Neural progenitor cell (in vitro differentiated cells): ENCODE results near the gene IFI44L. TPM values are rescaled to one million over a fixed set of nuclear protein-coding genes. Genes with fewer than 3 reads are reported as not detected.

ENCODE experiments used
- DNase-seq: peaks from one replicate; pipeline ENCODE4 v3.0.0-alpha.2; 2016; ENCODE audit warnings: low spot score
- H2AFZ ChIP-seq: fragments of 200-600 bp; sonication (generic); replicated peaks from 2 replicates; pipeline ENCODE4 v1.6.1; 2016; ENCODE audit warnings: antibody characterized with exemption
- H3F3A ChIP-seq: fragments of 200-600 bp; sonication (generic); 2 replicates; pipeline ENCODE4 v1.6.1; 2016; ENCODE audit warnings: antibody characterized with exemption, low read depth
- H3K27ac ChIP-seq: fragments of 200-600 bp; sonication (generic); 2 replicates; pipeline ENCODE4 v1.5.1; 2016; ENCODE audit warnings: mild to moderate bottlenecking
- H3K27me3 ChIP-seq: fragments of 200-600 bp; sonication (generic); 2 replicates; pipeline ENCODE4 v1.6.1; 2016; ENCODE audit warnings: mild to moderate bottlenecking, moderate library complexity
- H3K36me3 ChIP-seq: fragments of 200-600 bp; sonication (generic); 2 replicates; pipeline ENCODE4 v1.5.1; 2016
- H3K4me1 ChIP-seq: fragments of 200-600 bp; sonication (generic); 2 replicates; pipeline ENCODE4 v1.6.1; 2016; ENCODE audit warnings: mixed run types
- H3K4me2 ChIP-seq: fragments of 200-600 bp; sonication (generic); 2 replicates; pipeline ENCODE4 v1.6.1; 2016
- H3K4me3 ChIP-seq: fragments of 200-600 bp; sonication (generic); 2 replicates; pipeline ENCODE4 v1.5.1; 2016
- H3K79me2 ChIP-seq: fragments of 200-600 bp; sonication (generic); 2 replicates; pipeline ENCODE4 v1.6.1; 2016; ENCODE audit warnings: low read depth
- H3K9ac ChIP-seq: fragments of 200-600 bp; sonication (generic); 2 replicates; pipeline ENCODE4 v1.6.1; 2016
- H3K9me3 ChIP-seq: fragments of 200-600 bp; sonication (generic); 2 replicates; pipeline ENCODE4 v1.5.1; 2016; ENCODE audit warnings: low read depth
- H4K20me1 ChIP-seq: fragments of 200-600 bp; sonication (generic); 2 replicates; pipeline ENCODE4 v1.6.1; 2016; ENCODE audit warnings: low read depth
- H3K27ac Mint-ChIP-seq: 3 replicates; pipeline ENCODE4 v1.8.0; 2021; ENCODE audit warnings: mixed read lengths
- H3K27me3 Mint-ChIP-seq: 2 replicates; pipeline ENCODE4 v1.8.0; 2022; ENCODE audit warnings: low read depth, mild to moderate bottlenecking, inconsistent platforms, moderate library complexity, mixed read lengths; ENCODE audit not compliant: insufficient read depth
- H3K36me3 Mint-ChIP-seq: 3 replicates; pipeline ENCODE4 v1.8.0; 2021; ENCODE audit warnings: mixed read lengths
- H3K4me1 Mint-ChIP-seq: 3 replicates; pipeline ENCODE4 v1.8.0; 2021; ENCODE audit warnings: mixed read lengths
- H3K4me3 Mint-ChIP-seq: 3 replicates; pipeline ENCODE4 v1.8.0; 2021; ENCODE audit warnings: mild to moderate bottlenecking, moderate library complexity, mixed read lengths
- H3K9me3 Mint-ChIP-seq: 3 replicates; pipeline ENCODE4 v1.8.0; 2020; ENCODE audit warnings: mixed read lengths
- CTCF ChIP-seq: fragments of 200-600 bp; sonication (generic); IDR thresholded peaks from 2 replicates; pipeline ENCODE4 v1.5.1; 2017; ENCODE audit warnings: antibody characterized with exemption, mild to moderate bottlenecking
- EZH2 ChIP-seq: fragments of 200-600 bp; sonication (generic); IDR thresholded peaks from 2 replicates; pipeline ENCODE4 v1.6.1; 2017; ENCODE audit warnings: antibody characterized with exemption, mild to moderate bottlenecking, moderate library complexity
- EZH2phosphoT487 ChIP-seq: fragments of 200-600 bp; sonication (generic); IDR thresholded peaks from 2 replicates; pipeline ENCODE4 v1.6.1; 2017; ENCODE audit warnings: antibody characterized with exemption
- total RNA-seq: library from RNA; depleted of rRNA; stranded (reverse); fragments of >200 nt; gene quantifications from 2 replicates; pipeline ENCODE4 v1.2.3, GENCODE V29; 2015; ENCODE audit warnings: low replicate concordance

The IFI44L gene
- total RNA-seq, 1 donor from 2014 or later = not detected

- Histone ChIP-seq H4K20me1 (no peaks in the 10 kb centered on the region), H3K9me3 (no peaks in the 10 kb centered on the region), H3K27ac (no peak overlapping the region), H2AFZ (no peak overlapping the region), H3K27me3 (peaks cover 50% of the 10 kb centered on the region), H3K79me2 (no peaks in the 10 kb centered on the region), H3F3A (no peaks in the 10 kb centered on the region), H3K9ac (no peak overlapping the region), H3K4me2 (no peak overlapping the region), H3K4me3 (no peak overlapping the region), H3K36me3 (no peaks in the 10 kb centered on the region), H3K4me1 (no peaks in the 10 kb centered on the region)
- Mint-ChIP-seq H3K9me3 (no peaks in the 10 kb centered on the region), H3K4me3 (no peak overlapping the region), H3K36me3 (no peaks in the 10 kb centered on the region), H3K4me1 (no peaks in the 10 kb centered on the region), H3K27me3 (no peaks in the 10 kb centered on the region), H3K27ac (no peak overlapping the region)
- TF ChIP-seq EZH2phosphoT487 = no peak
- TF ChIP-seq CTCF = no peak
- TF ChIP-seq EZH2 = no peak
- no peak for DNase-seq
Observed at GRCh38 chr1:78663923-78664322, 43.7 kb downstream of the IFI44L start.

- H3K27me3 Mint-ChIP-seq = no peaks in the 10 kb centered on the region
- H3K4me1 Mint-ChIP-seq = no peaks in the 10 kb centered on the region
- H3K4me3 ChIP-seq = no peak overlapping the region
- no peaks in the 10 kb centered on the region for H3K4me1 ChIP-seq
- no peak overlapping the region for H3K9ac ChIP-seq
- H3K4me3 Mint-ChIP-seq = no peak overlapping the region
- H4K20me1 ChIP-seq = no peaks in the 10 kb centered on the region
- H3K27ac ChIP-seq = no peak overlapping the region
- H3K27me3 ChIP-seq = peaks cover 50% of the 10 kb centered on the region
- H3K36me3 ChIP-seq = no peaks in the 10 kb centered on the region
- H3K79me2 ChIP-seq = no peaks in the 10 kb centered on the region
- H3K9me3 ChIP-seq = no peaks in the 10 kb centered on the region
- no peak overlapping the region for H3K27ac Mint-ChIP-seq
- H2AFZ ChIP-seq = no peak overlapping the region
- H3K36me3 Mint-ChIP-seq = no peaks in the 10 kb centered on the region
- TF ChIP-seq EZH2 = no peak
- no peak for TF ChIP-seq EZH2phosphoT487
- no peak for TF ChIP-seq CTCF
- H3K4me2 ChIP-seq = no peak overlapping the region
- no peaks in the 10 kb centered on the region for H3K9me3 Mint-ChIP-seq
- H3F3A ChIP-seq = no peaks in the 10 kb centered on the region
- no peak for DNase-seq
Observed at GRCh38 chr1:78664763-78665162, 44.5 kb downstream of the IFI44L start.

GRCh38 chr1:78665809-78666208 lies 45.6 kb downstream of the IFI44L start:
- H3K27me3 ChIP-seq = peaks cover 50% of the 10 kb centered on the region

More at GRCh38 chr1:78665809-78666208, 45.6 kb downstream of the IFI44L start:
- H4K20me1 ChIP-seq = no peaks in the 10 kb centered on the region
- no peaks in the 10 kb centered on the region for H3K9me3 Mint-ChIP-seq
- H3K79me2 ChIP-seq = no peaks in the 10 kb centered on the region
- H3K4me1 Mint-ChIP-seq = no peaks in the 10 kb centered on the region
- no peaks in the 10 kb centered on the region for H3K36me3 Mint-ChIP-seq
- TF ChIP-seq EZH2 = no peak
- no peak for TF ChIP-seq EZH2phosphoT487
- no peak for TF ChIP-seq CTCF
- H2AFZ ChIP-seq = no peak overlapping the region
- H3K4me1 ChIP-seq = no peaks in the 10 kb centered on the region
- H3K27ac Mint-ChIP-seq = no peak overlapping the region
- H3K9me3 ChIP-seq = no peaks in the 10 kb centered on the region
- H3K27ac ChIP-seq = no peak overlapping the region
- H3F3A ChIP-seq = no peaks in the 10 kb centered on the region
- no peaks in the 10 kb centered on the region for H3K36me3 ChIP-seq
- DNase-seq = no peak
- H3K9ac ChIP-seq = no peak overlapping the region
- H3K27me3 Mint-ChIP-seq = no peaks in the 10 kb centered on the region
- H3K4me2 ChIP-seq = no peak overlapping the region
- H3K4me3 Mint-ChIP-seq = no peak overlapping the region
- no peak overlapping the region for H3K4me3 ChIP-seq
